Measurements from ENCODE around the gene CDK6.

Gene CDK6

GRCh38 chr7:92645114-92646061 lies 191.0 kb downstream of the CDK6 start:
- no peak for DNase-seq (ENCODE audit: low read depth in 2 of 2)

DNA sequence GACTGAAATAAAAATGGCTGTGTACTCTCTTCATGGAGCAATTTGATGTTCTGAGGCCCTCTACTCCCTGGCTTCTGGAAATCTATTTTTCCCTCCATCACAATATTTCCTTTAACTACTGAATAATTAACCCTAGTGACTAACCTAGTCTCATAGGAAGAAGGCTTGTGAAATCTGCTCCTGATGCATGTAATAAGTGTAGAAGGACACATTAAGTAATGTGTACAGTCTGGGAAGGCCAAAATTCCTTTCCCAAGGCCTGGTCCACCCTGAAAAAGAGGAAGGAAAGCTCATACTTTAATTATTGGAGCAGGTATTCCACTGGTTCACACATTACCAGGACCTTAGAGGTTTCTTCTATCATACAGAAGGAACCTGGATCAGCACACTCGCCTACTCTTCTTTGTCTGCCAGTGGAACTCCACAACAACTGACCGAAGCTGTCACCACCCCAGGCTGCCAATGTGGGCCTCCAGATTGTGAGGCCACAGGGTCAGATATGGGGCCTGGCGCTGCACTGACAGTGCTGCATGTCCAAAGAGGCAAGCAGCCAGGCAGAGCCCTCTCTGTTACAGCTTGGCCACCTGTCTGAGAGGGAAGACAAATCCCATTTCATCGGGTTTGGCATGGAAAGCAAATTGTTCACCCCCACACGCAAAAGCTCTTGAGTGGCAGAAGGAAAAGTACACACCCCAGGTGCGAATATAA lies 191.8 kb downstream of the CDK6 start:
- DNase-seq (ENCODE audit: low read depth in 2 of 2) = no peak

GRCh38 chr7:92643821-92644220 lies 192.6 kb downstream of the CDK6 start:
- no peak for DNase-seq (ENCODE audit: low read depth in 2 of 2)

GRCh38 chr7:92641921-92642511 lies 194.4 kb downstream of the CDK6 start:
- peak; percentile 45 to 55 for DNase-seq (ENCODE audit: low read depth in 2 of 2)

DNA sequence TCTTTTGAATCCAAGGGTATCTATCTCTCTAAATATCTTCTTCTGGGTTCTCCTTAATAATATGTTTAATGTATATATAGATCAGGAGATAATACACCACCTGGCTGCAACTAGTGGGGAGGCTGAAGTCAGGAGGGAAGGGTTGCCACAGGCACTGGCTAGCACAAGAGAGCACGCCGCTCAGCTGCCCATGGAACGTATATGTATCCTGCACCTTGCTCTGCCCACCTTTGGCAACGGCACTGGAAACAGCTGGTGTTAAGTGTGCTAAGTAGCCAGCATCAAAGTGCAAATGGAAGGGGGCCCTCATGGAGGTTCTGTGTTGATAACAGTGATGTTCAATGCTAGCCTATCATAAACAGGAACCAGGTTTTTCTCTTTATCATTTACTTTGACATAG lies 196.4 kb downstream of the CDK6 start:
- no peak for DNase-seq (ENCODE audit: low read depth in 2 of 2)

- DNase-seq (ENCODE audit: low read depth in 2 of 2) = no peak
These were observed 197.0 kb downstream of the CDK6 start for GRCh38 chr7:92639213-92639896.

DNA sequence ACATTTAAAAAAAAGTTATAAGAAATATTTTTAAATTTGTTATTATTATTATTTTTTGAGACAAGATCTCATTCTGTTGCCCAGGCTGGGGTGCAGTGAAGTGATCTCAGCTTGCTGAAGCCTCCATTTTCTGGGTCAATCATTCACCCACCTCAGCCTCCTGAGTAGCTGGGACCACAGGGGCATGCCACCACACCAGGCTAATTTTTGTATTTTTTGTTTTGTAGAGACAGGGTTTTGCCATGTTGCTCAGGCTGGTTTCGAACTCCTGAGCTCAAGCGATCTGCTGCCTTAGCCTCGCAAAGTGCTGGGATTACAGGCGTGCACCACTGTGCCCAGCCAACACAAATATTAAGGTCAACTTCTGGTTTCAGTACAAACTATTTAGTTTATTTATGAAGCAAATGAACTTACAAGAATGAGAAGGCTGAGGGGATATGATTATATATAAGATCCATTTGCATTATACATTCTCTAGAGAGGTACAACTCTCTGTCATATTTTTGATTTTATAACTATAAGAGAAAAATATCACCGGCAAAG lies 200.3 kb downstream of the CDK6 start:
- DNase-seq (ENCODE audit: low read depth in 2 of 2) = no peak

DNA sequence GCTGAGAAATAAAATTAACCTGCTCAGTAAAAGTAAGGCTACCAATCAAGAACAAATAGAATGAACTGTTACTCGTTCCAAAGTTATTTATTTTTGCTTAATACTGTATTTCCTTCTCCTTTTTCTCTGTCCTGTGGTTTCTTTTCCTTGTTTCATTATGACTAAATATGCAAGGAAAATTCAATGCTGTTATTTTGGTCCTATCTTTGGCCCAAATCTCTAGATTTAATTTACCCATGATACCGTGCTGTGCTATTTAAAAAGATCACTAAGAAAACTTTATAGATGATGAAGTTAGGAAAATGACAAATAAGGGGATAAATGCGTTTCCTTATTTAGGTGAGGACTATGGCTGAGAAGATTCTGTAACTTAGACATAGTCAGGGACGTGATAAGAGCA lies 200.8 kb downstream of the CDK6 start:
- DNase-seq (ENCODE audit: low read depth in 2 of 2) = no peak

DNA sequence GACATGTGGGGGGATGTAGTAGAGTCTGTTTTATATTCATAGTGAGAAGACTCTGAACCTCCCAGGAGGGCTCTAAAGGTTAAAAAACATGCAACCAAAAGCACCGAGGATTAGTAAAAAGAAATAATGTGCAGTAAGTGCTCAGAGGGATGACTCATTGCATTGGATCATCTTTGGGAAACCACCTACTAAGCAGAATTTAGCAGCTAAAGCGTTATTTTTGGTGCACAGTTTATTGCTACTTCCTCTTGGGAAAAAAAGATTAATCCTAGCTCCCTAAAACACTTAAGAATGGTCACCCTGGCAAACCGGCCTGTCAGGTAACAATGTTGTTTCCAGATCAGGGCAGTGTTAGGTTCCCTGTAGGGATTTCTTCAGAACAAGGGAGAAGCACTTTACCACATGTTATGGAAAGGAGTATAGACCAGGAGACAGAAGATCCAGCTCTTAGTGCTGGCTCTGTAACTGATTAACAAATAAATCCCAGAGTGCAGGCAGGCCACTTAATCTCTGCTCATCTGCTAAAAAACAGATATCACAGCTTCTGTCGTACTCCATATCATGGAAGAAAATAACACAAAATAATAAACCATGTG lies 201.4 kb downstream of the CDK6 start:
- DNase-seq (ENCODE audit: low read depth in 2 of 2) = no peak

DNA sequence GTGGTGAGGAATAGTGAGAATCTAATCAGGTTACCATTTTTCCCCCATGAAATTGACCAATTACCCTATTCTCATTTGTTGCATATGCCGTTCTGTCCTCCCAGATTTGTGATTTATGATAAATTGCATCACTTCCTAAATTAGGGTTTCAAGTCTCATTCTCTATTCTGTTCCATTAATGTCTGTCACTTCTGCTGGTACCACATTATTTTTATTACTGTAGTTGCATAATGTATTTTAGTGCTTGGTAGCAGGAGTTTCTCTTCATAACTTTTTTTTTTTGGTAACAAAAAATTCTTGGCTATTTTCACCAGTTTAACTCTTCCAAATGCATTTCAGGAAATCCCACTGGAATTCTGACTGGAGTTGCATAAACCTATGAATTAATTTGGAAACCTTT lies 202.2 kb downstream of the CDK6 start:
- DNase-seq (ENCODE audit: low read depth in 2 of 2) = no peak

GRCh38 chr7:92633211-92633906 lies 203.0 kb downstream of the CDK6 start:
- DNase-seq (ENCODE audit: low read depth in 2 of 2) = no peak

DNA sequence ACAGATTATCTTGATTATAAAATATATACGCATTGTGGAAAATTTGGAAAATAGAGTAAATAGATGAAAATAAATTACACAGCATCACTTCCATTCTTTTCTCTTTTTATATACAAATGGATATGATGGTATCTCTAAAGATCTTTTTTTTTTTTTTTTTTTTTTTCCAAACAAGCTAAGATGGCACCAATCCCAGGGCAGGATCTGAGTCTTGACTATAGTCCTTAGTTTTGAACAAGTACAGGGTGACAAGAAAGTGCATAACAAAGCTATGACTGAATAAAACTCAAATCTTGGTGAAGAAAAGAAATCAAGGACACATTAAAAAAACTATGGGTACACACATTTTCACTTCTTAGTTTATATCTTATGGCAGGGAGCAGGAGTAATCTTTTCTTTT lies 203.6 kb downstream of the CDK6 start:
- no peak for DNase-seq (ENCODE audit: low read depth in 2 of 2)

DNA sequence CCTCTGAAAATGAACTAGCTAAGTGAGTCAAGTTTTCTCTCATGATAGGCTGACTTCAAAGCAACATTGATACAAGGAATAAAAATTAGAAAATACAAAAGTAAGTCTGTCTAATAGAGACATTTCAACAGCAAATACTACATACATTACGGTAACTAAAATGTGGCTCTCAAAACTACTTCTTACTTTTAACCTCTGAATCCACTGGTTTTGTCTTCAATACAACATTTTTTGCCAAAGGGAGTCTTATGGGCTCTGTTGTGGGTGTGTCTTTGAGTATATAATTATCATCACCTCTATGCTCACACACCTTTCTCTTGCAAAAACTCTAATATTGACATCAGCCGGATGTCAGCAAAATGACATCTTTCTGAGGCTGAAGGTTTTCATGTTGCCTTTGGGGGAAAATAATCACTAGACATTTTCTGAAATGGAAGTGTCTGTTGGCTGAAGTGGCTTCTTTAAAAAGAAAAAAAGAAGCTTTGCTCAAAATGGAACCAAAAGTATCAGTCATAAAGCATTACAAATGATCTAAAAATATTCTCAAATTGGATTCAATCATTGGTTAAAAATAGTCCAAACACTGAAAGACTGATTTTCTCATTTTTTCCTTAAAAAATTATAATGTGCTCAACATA lies 204.4 kb downstream of the CDK6 start:
- DNase-seq (ENCODE audit: low read depth in 2 of 2) = no peak

DNA sequence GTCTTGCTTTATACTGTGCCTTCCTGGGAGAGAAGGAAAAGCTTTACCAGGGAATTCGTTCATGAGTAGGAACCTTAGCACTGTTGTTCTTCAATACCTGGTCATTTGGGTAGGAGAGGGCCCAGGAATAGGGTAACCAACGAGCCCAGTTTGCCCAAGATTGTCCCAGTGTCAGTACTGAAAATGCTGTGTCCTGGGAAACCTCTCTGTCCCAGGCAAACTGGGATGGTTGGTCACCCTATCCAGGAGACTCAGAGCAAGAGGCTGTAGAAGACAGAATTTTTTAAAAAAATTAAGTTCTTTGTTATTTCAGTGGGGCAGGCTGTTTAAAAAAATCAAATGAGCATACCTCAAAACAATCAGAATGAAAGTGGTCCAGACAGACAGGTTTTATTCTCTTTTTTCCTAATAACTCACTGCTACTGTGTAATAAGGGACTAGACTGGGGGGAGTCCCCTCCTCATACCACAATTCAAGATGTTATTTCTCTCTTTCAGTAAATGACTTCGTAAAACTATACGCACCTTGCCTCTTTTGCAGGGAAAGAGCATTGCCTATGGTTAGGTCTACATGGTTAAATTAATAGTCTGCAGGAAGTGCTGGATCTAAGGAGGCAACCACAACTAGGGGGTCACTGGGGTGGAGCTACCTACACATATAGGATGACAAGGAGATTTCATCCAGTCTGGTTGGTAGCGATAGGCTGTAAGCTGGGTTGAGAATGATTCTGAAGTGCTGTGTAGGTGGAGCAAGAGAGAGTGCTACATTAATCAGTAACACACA lies 205.1 kb downstream of the CDK6 start:
- DNase-seq (ENCODE audit: low read depth in 2 of 2) = no peak

DNA sequence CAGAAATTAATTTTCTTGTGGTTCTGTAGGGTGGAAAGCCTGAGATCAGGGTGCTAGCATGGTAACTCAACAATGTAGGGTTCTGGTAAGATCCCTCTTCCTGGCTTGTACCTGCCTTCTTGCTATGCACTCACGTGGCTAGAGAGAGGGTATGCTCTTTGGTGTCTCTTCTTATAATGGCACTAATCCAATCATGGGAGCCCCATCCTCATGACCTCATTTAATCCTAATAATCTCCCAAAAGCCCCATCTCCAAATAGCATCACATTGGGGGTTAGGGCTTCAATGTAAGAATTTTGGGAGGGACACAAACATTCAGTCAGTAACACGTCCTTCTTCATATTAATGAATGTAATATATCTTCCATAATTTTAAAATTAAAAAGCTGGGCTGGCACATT lies 206.6 kb downstream of the CDK6 start:
- DNase-seq (ENCODE audit: low read depth in 2 of 2) = no peak

GRCh38 chr7:92627956-92628355 lies 208.4 kb downstream of the CDK6 start:
- no peak for DNase-seq (ENCODE audit: low read depth in 2 of 2)

DNA sequence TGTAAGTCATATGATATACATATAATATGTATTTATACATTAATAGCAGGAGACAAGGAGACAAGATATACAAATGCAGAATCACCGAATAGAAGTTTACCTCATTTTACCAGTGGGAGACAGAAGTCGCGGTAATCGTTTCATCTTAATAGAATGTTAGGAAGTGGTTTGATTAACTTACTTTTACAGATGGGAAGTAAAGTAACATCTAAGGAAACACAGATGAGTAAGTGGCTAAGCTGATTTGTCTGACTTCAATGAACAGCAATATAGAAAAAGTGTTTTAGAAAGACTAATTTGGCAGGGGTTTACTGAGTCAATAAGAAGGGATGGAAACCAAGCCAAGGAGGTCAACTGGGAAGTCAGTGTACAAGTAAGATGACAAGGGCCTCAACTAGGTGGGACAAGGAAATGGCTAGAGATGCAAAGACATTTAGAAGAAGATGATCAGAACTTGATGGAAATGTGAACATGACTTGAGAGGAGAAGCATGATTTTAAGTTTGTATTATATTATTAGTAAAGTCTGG lies 210.0 kb downstream of the CDK6 start:
- DNase-seq (ENCODE audit: low read depth in 2 of 2) = no peak

DNA sequence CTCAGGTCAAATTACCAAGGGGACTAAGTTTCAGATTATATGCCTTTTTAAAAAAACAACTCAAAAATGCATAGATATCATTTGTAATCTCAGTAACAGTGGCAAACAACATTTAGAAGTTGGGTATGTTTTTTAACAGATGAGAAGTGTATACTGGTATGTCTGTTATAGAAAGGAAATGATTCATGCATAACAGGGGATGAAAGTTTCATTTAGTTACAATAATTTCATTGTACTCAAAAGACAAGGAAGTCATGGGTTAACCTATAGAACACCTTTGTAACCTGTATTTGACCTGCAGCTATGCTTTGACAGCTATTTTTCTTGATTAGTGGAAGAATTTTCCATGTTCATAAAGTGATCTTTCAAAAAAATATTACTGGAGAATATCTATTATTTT lies 210.8 kb downstream of the CDK6 start:
- no peak for DNase-seq (ENCODE audit: low read depth in 2 of 2)

DNA sequence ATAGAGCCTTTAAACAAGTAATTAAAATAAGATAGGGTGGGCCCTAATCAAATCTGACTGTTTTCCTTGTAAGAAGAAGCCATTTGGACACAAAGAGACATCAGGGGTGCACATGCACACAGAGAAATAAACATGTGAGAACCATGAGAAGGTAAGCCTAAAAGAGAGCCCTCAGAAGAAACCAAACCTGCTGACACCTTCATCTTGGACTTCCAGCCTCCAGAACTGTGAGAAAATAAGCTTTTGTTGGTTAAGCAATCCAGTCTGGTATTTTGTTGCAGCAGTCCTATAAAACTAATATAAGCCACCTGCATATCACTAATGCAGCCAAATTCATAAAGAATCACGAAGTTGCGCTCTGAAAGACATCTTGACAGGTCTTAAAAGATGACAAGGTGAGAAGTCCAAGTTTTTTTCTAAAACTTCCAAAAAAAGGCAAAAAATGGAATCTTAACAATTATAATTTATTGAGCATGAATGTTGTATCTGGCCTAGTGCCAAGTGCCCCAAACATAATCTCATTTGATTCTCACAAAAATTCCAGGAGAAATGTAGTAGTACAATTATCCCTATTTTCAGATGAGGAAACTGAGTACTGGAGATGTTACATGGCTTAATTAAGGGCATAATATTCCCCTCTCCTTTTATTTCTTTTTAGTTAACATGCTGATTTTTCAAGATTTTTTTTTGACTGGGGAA lies 211.9 kb downstream of the CDK6 start:
- DNase-seq (ENCODE audit: low read depth in 2 of 2) = no peak
